GM12874 (cell line): ENCODE data around the gene ATP2B2.

Experiments used
- CTCF ChIP-seq: IDR thresholded peaks from 2 replicates; pipeline ENCODE4 v1.5.1; 2011; ENCODE audit warnings: low read depth, mild to moderate bottlenecking, control low read depth, low read length, moderate library complexity; ENCODE audit not compliant: insufficient read depth

ATP2B2 gene

GRCh38 chr3:10520072-10520471 lies 14.7 kb upstream of the ATP2B2 start:
- no peak for TF ChIP-seq CTCF

- TF ChIP-seq CTCF, result no peak
Measured at GRCh38 chr3:10519236-10519635, 13.8 kb upstream of the ATP2B2 start.

- no peak for TF ChIP-seq CTCF
Measured at GRCh38 chr3:10518506-10519150, 13.2 kb upstream of the ATP2B2 start.

- no peak for TF ChIP-seq CTCF
Measured at GRCh38 chr3:10517627-10518026, 12.2 kb upstream of the ATP2B2 start.

GRCh38 chr3:10516544-10517452 lies 11.4 kb upstream of the ATP2B2 start:
- no peak for TF ChIP-seq CTCF

GRCh38 chr3:10515884-10516495 lies 10.6 kb upstream of the ATP2B2 start:
- no peak for TF ChIP-seq CTCF

- TF ChIP-seq CTCF, result no peak
Measured at GRCh38 chr3:10515396-10515795, 10.0 kb upstream of the ATP2B2 start.
